Upper lobe of right lung (tissue), 1 donor: ENCODE measurements around the gene HOXD4. TPM values are rescaled to one million over a fixed set of nuclear protein-coding genes. Genes with fewer than 3 reads are reported as not detected.

Source experiments
- ATAC-seq: fragments of 200-7000 bp; cut with Tn5 transposase; one replicate; pipeline ENCODE4 v1.9.1; 2020; ENCODE audit warnings: mild to moderate bottlenecking, moderate library complexity
- DNase-seq: peaks from one replicate; pipeline ENCODE4 v3.0.0-alpha.2; 2020
- H3K27ac ChIP-seq: fragments of 200-600 bp; one replicate; pipeline ENCODE4 v1.8.0; 2022
- H3K27me3 ChIP-seq: fragments of 200-600 bp; one replicate; pipeline ENCODE4 v1.8.0; 2022; ENCODE audit warnings: mild to moderate bottlenecking
- H3K36me3 ChIP-seq: fragments of 200-600 bp; one replicate; pipeline ENCODE4 v1.8.0; 2022
- H3K4me1 ChIP-seq: fragments of 200-600 bp; one replicate; pipeline ENCODE4 v1.8.0; 2022
- H3K4me3 ChIP-seq: fragments of 200-600 bp; one replicate; pipeline ENCODE4 v1.8.0; 2022; ENCODE audit warnings: mild to moderate bottlenecking
- H3K9me3 ChIP-seq: fragments of 200-600 bp; one replicate; pipeline ENCODE4 v1.8.0; 2022
- CTCF ChIP-seq: fragments of 200-600 bp; IDR thresholded peaks from one replicate; pipeline ENCODE4 v1.8.0; 2022; ENCODE audit warnings: antibody characterized with exemption
- intact Hi-C: fragments of 100-400 bp; cut with DNase I; formaldehyde crosslinking; loops from one replicate; pipeline ENCODE4 v1.11.0; 2022
- total RNA-seq: library from RNA; stranded (reverse); fragmentation: NEBNext Ultra II Directional; extraction: Animal tissue kit (Norgen Biotek cat#: 25700); gene quantifications from one replicate; pipeline ENCODE4 v1.2.1, GENCODE V29; 2021
- donor health status: DM: no; HTN: yes; CAD: no; lungs with severe emphysema.

HOXD4 gene
- total RNA-seq, 1 donor from 2014 or later: 0.84 TPM

DNA sequence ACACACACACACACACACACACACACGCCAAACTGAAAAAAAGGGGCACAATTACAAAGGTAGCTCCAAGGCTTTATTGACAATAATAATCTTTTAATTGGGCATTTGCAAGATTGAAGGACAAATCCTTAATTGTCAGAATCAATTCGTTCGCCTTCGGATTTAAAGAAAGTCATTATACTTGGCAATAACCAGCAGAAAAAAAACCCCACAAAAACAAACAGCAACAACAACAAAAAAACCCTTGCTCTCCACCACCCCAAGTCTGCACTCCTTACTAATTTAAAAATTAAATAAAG lies 23.6 kb upstream of the HOXD4 start:
- peaks cover 96% of the 10 kb centered on the region for H3K27me3 ChIP-seq
- no peaks in the 10 kb centered on the region for H3K9me3 ChIP-seq
- DNase-seq: no peak
- TF ChIP-seq CTCF: no peak
- no peak for ATAC-seq
- H3K36me3 ChIP-seq: no peaks in the 10 kb centered on the region
- intact Hi-C loops: loop anchor here (5.0 kb wide), 1 partner anchor 510 kb away; no protein-coding TSS in a partner anchor
- H3K4me1 ChIP-seq: peaks cover 11% of the 10 kb centered on the region
- no peak overlapping the region for H3K27ac ChIP-seq
- H3K4me3 ChIP-seq: no peak overlapping the region

DNA sequence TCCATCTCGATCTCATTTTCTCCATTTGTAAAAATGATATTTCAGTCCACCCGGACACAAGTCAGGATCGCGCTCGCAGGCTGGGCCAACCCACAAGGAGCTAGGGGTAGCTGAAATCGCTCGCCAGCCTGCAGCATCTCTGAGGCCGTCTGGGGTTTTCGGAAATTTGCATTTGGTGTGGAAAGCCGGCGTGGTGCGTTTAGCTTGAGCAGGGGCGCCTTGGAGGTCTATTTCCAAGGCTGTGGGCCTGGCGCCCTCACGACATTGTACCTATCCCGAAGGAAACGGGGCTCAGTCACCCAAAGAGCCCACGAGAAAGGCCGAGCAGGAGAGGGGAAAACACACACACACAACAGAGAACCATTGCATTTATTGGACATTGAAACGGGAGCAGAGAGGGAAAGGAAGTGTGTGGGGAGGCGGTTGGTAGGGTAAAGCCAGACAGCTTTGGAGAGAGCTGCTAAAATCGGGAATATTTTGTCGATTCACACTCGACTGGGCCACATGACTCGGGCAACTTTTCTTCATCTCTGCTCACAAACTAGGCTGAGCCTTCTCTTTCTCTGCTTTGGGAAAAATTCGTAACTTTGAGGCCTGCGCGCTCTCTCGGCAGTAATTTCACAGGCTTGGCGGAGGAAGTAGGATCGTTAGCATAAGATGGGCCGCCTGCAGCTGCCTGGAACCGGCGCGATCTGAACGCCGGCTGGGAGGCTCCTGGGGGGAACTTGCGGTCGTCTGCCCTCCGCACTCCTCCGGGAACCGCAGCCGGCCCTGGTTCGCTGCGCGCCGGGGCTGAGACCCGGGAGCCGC lies 23.0 kb upstream of the HOXD4 start:
- intact Hi-C loops: loop anchor here (5.0 kb wide), 1 partner anchor 509 kb away; no protein-coding TSS in a partner anchor

GRCh38 chr2:176128982-176129796 lies 22.2 kb upstream of the HOXD4 start, which contains the start of gene HOXD8:
Gene HOXD8 (plus strand): TSS chr2:176129705. CDS start chr2:176130367, 662 bp downstream.
- H3K4me1 ChIP-seq: peaks cover 4% of the 10 kb centered on the region
- H3K36me3 ChIP-seq: no peaks in the 10 kb centered on the region
- peak; percentile 57 for DNase-seq
- peak; percentile 36 for ATAC-seq
- no peaks in the 10 kb centered on the region for H3K9me3 ChIP-seq
- peaks cover 96% of the 10 kb centered on the region for H3K27me3 ChIP-seq
- intact Hi-C loops: loop anchor here (5.0 kb wide), 1 partner anchor 508 kb away; no protein-coding TSS in a partner anchor
- no peak within 1 kb of the TSS for H3K27ac ChIP-seq
- H3K4me3 ChIP-seq: peak within 1 kb of the TSS; percentile 26
- no peak for TF ChIP-seq CTCF

More for the DNA sequence above, 23.0 kb upstream of the HOXD4 start:
- ATAC-seq (no peak), DNase-seq (no peak)
- H3K4me3 ChIP-seq: peak overlapping the region; percentile 10
- H3K36me3 ChIP-seq: no peaks in the 10 kb centered on the region
- peaks cover 96% of the 10 kb centered on the region for H3K27me3 ChIP-seq
- no peak for TF ChIP-seq CTCF
- H3K27ac ChIP-seq: no peak overlapping the region
- peaks cover 5% of the 10 kb centered on the region for H3K4me1 ChIP-seq
- H3K9me3 ChIP-seq: no peaks in the 10 kb centered on the region

DNA sequence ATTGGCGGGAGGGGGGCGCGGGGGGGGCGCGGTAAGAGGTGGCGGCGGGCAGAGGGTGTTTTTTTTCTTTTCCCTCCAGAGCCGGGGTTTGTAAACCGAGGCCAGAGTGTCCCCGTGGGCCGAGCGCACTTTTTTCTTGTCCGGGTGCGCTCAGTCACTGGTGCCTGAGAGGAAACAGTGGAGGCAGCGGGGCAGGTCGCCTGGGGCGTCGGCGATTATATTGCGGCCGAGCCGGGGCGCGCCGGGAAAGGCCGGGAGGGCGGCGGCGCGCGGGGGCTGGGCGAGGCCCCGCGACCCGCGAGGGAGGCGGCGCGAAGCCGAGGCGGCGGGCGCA lies 21.6 kb upstream of the HOXD4 start:
- H3K9me3 ChIP-seq: no peaks in the 10 kb centered on the region
- H3K36me3 ChIP-seq: no peaks in the 10 kb centered on the region
- TF ChIP-seq CTCF: no peak
- H3K27ac ChIP-seq: no peak overlapping the region
- intact Hi-C loops: loop anchor here (5.0 to 10.0 kb wide), 3 partner anchors 325 to 508 kb away; no protein-coding TSS in a partner anchor
- peaks cover 96% of the 10 kb centered on the region for H3K27me3 ChIP-seq
- ATAC-seq: no peak
- H3K4me1 ChIP-seq: peaks cover 4% of the 10 kb centered on the region
- no peak for DNase-seq
- H3K4me3 ChIP-seq: peak overlapping the region; percentile 10

DNA sequence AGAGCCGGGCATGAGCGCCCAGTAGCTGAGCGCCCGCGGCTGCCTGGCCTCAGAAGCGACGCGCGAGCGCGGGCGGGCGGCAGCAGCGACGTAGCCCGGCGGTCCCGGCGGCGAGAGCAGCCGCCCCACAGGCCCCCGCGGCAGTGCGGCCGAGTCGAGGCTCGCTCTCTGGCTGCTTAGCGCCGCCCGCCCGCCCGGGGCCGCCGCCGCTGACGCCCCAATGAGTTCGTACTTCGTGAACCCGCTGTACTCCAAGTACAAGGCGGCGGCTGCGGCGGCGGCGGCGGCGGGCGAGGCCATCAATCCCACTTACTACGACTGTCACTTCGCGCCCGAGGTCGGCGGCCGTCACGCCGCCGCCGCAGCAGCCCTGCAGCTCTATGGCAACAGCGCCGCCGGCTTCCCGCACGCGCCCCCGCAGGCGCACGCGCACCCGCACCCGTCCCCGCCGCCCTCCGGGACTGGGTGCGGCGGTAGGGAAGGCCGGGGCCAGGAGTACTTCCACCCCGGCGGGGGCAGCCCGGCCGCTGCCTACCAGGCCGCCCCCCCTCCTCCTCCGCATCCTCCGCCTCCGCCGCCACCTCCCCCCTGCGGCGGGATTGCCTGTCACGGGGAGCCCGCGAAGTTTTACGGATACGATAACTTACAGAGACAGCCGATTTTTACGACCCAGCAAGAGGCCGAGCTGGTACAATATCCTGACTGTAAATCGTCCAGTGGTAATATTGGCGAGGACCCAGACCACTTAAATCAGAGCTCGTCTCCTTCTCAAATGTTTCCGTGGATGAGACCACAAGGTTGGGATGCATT lies 21.0 kb upstream of the HOXD4 start:
- DNase-seq: peak; percentile 60

More for the DNA sequence above, 21.0 kb upstream of the HOXD4 start:
- no peak for TF ChIP-seq CTCF
- intact Hi-C loops: loop anchor here (10.0 kb wide), 2 partner anchors 324 to 424 kb away; no protein-coding TSS in a partner anchor
- H3K36me3 ChIP-seq: no peaks in the 10 kb centered on the region
- peak; percentile 24 for ATAC-seq
- H3K9me3 ChIP-seq: no peaks in the 10 kb centered on the region
- peak overlapping the region; percentile 26 for H3K4me3 ChIP-seq
- H3K4me1 ChIP-seq: peaks cover 4% of the 10 kb centered on the region
- H3K27ac ChIP-seq: no peak overlapping the region
- H3K27me3 ChIP-seq: peaks cover 96% of the 10 kb centered on the region
